Epithelial cell of proximal tubule (primary cell): ENCODE results near the gene MYOM3. TPM values are rescaled to one million over a fixed set of nuclear protein-coding genes. Genes with fewer than 3 reads are reported as not detected.
A peak's percentile ranks its signal among the peaks of the same experiment; 100 is the strongest.

ENCODE experiments used
- DNase-seq: peaks from one replicate; pipeline ENCODE4 v3.0.0-alpha.2; 2011; ENCODE audit warnings: low read depth
- H3K4me3 ChIP-seq: 2 replicates; pipeline ENCODE4 v1.5.1; 2011; ENCODE audit warnings: low read depth, mild to moderate bottlenecking, low read length
- total RNA-seq: library from RNA; depleted of rRNA; stranded (reverse); fragments of >200 nt; gene quantifications from 2 replicates; pipeline ENCODE4 v1.2.3, GENCODE V29; 2015
- TF ChIP-seq, protein P1 (sequence below): conservative IDR thresholded peaks from 2 replicates; pipeline ENCODE4 v1.5.1; 2012; ENCODE audit warnings: low read depth, mild to moderate bottlenecking, low read length

The MYOM3 gene
- total RNA-seq, 1 donor from 2014 or later = 2.2 TPM

DNA sequence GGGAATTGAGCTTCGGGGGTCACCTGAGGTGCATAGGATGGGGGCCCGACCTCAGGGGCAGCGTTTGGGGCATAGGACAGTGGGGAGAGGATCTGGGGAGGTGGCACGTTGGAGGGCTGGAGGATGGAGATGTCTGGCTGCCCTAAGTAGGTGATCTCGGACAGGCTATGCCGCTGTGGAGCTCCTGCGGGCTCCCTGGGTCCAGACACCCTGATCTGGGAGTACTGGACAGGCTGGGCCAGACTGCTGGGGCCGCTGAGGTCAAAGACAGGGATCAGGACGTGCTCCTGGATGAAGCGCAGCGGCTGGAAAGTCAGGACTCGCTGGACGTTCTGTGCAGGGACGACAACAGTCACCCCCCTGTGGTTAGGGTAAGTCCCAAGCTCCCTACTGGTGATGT is 9.5 kb upstream of the MYOM3 start:
- TF ChIP-seq, protein P1, sequence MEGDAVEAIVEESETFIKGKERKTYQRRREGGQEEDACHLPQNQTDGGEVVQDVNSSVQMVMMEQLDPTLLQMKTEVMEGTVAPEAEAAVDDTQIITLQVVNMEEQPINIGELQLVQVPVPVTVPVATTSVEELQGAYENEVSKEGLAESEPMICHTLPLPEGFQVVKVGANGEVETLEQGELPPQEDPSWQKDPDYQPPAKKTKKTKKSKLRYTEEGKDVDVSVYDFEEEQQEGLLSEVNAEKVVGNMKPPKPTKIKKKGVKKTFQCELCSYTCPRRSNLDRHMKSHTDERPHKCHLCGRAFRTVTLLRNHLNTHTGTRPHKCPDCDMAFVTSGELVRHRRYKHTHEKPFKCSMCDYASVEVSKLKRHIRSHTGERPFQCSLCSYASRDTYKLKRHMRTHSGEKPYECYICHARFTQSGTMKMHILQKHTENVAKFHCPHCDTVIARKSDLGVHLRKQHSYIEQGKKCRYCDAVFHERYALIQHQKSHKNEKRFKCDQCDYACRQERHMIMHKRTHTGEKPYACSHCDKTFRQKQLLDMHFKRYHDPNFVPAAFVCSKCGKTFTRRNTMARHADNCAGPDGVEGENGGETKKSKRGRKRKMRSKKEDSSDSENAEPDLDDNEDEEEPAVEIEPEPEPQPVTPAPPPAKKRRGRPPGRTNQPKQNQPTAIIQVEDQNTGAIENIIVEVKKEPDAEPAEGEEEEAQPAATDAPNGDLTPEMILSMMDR = no peak
- no peak for DNase-seq
- no peak overlapping the region for H3K4me3 ChIP-seq

DNA sequence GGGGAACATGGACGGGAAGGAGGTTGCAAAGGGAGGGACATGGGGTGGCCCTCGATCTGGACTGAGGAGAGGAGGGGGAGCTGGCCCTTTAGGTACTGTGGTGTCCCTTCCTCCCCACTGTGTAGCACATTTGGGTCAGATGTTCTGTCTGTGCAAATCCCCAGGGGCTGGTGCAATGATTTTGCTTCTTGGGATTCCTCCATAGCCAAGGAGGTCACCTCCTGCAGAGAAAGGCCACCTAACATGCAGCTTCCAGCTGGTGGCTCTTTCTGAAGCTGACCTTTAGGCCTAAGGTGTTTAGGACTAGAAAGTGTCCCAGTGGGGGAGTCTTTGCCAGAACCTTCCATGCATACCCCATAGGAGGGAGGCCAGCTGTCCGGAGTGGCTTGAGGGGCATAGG is 9.0 kb upstream of the MYOM3 start:
- TF ChIP-seq, protein P1 = no peak
- no peak for DNase-seq
- H3K4me3 ChIP-seq = no peak overlapping the region

DNA sequence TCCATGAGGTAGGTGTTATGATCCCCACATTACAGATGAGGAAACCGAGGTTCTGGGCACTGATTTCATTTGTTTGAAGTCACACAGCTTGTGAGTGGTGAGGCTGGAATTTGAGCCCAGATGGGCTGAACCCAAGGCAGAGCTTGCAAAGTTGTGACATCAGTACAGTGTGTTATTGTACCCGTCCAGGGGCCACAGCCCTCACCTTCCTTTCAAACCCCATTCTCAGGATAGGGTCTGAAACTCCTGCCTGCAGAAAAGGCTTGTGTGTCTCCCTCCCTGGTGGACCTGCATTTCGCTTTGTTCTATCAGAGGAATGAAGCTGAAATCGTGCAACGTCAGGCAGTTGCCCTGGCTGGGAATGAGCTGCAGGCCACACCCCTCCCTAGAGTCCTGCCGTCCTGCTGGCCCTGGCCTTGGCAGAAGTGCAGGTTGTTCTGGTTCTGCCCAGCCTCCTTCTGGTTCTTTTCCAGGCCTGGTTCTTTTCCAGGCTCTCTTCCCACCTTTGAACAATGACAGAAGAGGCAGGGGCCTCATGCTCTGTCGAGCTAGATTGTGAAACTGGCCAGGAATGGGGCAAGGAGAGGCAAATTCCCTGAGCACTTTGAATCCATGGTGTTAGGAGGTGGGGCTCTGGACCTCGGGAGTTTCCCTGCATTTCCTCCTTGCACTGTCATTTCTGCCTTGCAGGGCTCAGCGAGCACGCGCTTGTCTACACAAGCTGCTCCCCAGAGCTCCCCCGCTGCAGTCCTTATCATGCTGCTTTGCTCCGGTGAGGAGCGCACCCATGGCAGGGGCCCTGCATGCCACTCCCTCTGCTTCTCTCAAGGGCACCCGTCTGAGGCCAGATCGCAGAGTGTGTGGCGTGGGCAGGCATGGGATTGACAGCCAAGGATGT is 8.2 kb upstream of the MYOM3 start:
- H3K4me3 ChIP-seq = no peak overlapping the region
- peak; percentile 83 for DNase-seq
- TF ChIP-seq, protein P1 = no peak

DNA sequence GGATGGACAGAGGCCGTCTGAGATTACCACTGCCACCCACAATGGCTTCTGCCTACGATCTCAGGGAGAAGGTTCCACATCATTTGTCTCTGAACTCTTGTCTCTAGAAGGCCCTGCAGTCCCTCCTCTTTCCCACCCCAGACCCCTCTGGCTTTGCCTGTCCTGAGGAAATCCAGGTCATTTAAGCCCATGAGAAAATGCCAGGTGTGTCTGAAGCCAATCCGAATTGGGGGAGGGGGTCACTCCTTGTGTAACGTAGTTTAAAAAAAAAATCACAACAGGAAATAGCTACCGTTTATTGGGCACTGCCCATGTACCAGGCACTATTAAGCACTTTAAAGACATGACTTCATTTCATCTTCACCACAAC is 7.5 kb upstream of the MYOM3 start:
- TF ChIP-seq, protein P1 = no peak
- DNase-seq = no peak

DNA sequence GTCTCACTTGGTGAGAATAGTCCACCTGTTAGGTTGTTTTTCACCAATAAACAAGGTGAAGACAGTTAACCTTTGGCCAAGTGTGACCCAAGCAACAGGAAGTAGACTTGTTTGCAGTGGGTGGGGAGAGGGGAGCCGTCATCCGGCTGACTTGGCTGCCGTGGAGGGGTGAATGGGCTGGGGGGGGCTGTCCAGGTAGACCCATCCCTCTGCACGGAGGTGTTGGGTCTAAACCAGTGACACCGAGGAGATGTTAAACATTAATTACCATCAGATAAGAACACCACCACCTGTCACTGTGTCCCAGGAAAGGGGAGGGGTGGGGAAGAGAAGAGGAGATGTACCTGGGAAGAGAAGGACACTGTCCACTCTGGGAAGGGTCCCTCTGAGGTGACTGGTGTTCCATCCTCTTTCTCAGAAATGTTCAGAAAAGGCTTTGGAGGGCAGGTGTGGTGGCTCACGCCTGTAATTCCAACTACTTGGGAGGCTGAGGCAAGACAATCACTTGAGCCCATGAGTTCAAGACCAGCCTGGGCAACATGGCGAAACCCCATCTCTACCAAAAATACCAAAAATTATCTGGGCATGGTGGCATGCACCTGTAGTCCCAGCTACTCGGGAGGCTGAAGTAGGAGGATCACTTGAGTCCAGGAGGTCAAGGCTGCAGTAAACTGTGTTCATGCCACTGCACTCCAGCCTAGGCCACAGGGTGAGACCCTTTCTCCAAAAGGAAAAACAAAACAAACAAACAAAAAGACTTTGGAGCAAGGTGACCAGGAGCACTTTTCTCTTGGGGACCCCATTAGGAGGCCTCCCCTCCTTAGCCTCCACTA is 6.7 kb upstream of the MYOM3 start:
- H3K4me3 ChIP-seq = no peak overlapping the region
- TF ChIP-seq, protein P1 = no peak
- no peak for DNase-seq

More for the DNA sequence above, 7.5 kb upstream of the MYOM3 start:
- no peak overlapping the region for H3K4me3 ChIP-seq

DNA sequence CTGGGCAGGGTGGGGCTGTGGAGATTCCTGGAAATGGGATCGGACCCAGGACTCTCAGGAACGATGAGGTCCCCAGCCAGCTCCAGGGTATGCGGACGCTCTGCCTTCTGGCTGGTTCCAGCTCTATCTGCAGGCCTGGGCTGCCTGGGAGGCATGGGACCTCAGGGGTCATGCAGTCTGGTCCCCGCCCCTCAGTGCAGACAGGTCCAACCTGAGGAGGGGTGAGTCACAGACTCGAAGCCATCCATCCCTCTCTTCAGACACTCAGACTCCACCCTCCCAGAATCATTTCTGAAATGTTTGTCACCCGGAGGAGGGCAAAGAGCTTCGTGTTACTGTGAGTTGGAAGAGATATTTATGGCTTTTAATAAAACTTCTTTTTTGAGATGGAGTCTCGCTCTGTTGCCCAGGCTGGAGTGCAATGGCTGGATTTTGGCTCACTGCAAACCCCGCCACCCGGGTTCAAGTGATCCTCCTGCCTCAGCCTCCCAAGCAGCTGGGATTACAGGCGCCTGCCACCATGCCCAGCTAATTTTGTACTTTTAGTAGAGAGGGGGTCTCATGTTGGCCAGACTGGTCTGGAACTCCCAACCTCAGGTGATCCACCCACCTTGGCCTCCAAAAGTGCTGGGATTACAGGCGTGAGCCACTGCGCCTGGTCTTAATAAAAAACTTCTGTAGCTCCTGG is 5.9 kb upstream of the MYOM3 start:
- TF ChIP-seq, protein P1 = no peak

More for the DNA sequence above, 5.9 kb upstream of the MYOM3 start:
- no peak for DNase-seq
- no peak overlapping the region for H3K4me3 ChIP-seq
